ENCODE measurements around the gene TSPAN10.
"Not testable (repeated sequence)": the region's sequence is repeated elsewhere in the genome, so short reads cannot be mapped to it uniquely, and the experiment has no call there.

The TSPAN10 gene

DNA sequence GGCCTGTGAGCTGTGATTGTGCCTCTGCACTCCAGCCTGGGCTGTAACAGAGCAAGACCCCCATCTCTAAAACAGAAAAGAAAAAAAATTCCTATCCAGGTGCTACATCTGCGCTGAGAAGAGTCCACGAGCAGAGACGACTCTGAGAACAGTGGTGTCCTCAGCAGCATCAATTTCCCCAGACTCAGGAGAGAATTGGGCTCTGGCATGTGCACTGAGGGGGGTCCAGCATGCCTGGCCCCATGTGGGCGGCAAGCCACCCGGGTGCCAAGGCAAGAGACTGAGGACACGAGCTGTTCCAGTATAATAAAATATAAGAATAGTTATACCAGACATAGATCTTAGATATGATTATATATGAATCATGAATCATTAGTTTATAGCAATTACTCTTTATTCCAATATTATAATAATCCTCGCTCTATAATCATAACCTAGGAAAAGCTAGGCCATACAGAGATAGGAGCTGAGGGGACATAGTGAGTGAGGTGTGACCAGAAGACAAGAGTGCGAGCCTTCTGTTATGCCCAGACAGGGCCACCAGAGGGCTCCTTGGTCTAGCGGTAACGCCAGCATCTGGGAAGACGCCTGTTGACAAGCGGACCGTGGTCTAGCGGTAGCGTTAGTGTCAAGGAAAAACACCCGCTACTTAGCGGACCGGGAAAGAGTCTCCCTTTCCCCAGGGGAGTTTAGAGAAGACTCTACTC lies 38.7 kb downstream of the TSPAN10 start:
- TF ChIP-seq, protein P1, sequence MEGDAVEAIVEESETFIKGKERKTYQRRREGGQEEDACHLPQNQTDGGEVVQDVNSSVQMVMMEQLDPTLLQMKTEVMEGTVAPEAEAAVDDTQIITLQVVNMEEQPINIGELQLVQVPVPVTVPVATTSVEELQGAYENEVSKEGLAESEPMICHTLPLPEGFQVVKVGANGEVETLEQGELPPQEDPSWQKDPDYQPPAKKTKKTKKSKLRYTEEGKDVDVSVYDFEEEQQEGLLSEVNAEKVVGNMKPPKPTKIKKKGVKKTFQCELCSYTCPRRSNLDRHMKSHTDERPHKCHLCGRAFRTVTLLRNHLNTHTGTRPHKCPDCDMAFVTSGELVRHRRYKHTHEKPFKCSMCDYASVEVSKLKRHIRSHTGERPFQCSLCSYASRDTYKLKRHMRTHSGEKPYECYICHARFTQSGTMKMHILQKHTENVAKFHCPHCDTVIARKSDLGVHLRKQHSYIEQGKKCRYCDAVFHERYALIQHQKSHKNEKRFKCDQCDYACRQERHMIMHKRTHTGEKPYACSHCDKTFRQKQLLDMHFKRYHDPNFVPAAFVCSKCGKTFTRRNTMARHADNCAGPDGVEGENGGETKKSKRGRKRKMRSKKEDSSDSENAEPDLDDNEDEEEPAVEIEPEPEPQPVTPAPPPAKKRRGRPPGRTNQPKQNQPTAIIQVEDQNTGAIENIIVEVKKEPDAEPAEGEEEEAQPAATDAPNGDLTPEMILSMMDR (IDR thresholded peaks at IDR 0.05; ENCODE audit: unreplicated experiment in 3 of 3), result peak; percentile 63 to 69 (median 66)
- not testable (repeated sequence) for H3K9me3 Mint-ChIP-seq; H3K4me3 Mint-ChIP-seq; H3K27ac Mint-ChIP-seq; H3K27me3 Mint-ChIP-seq (ENCODE audit: low read depth); H3K4me1 Mint-ChIP-seq
- peaks cover 27% of the 10 kb centered on the region for H3K36me3 Mint-ChIP-seq (ENCODE audit: low read depth)

DNA sequence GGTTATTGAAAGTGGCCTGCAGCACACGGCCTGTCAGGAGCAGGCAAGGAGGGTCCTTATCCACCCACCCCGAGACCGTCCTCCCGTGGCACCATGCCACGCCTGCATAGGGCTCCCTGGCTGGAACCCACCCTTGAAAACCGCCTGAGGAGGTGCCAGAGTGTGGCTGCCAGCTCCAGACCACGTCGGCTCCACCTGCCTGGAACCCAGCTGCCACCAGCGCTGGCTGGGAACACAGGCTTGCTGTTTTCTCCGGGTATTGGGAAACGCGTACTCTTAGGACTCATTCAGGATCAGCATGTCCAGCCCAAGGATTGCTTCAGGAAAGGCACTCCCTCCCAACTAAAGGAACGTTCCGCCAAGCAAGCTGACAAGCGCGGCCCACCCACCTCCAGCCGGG lies 39.9 kb downstream of the TSPAN10 start:
- Mint-ChIP-seq H3K9me3 (no peaks in the 10 kb centered on the region), H3K27ac (no peak overlapping the region), H3K27me3 (ENCODE audit: low read depth) (no peaks in the 10 kb centered on the region), H3K36me3 (ENCODE audit: low read depth) (peaks cover 27% of the 10 kb centered on the region), H3K4me3 (no peak overlapping the region), H3K4me1 (peaks cover 4% of the 10 kb centered on the region)
- TF ChIP-seq, protein P1 (IDR thresholded peaks at IDR 0.05; ENCODE audit: unreplicated experiment in 3 of 3), result no peak

DNA sequence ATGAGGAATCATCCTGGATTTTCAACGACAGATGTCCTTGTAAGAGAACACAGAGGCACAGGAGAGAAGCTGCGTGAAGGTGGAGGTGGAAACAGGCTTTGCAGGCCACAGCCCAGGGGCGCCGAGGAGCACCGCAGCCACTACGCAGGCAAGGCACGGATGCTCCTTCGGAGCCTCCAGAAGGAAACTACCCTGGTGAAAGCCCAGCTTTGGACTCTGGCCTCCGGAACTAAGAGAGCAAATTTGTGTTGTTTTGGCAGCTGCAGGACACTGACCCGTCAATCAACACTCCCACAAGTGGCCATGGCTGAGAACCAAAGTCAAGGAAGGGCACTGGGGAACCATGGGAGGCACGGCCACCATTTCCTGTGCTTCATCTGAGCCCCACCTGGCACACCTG lies 43.2 kb downstream of the TSPAN10 start:
- Mint-ChIP-seq H3K36me3 (ENCODE audit: low read depth) (peaks cover 12% of the 10 kb centered on the region), H3K4me3 (peak overlapping the region; percentile 59 to 79 (median 77)), H3K9me3 (no peaks in the 10 kb centered on the region), H3K4me1 (peaks cover 22% of the 10 kb centered on the region), H3K27ac (no peak overlapping the region), H3K27me3 (ENCODE audit: low read depth) (no peaks in the 10 kb centered on the region)
- TF ChIP-seq, protein P1 (IDR thresholded peaks at IDR 0.05; ENCODE audit: unreplicated experiment in 3 of 3), result no peak

DNA sequence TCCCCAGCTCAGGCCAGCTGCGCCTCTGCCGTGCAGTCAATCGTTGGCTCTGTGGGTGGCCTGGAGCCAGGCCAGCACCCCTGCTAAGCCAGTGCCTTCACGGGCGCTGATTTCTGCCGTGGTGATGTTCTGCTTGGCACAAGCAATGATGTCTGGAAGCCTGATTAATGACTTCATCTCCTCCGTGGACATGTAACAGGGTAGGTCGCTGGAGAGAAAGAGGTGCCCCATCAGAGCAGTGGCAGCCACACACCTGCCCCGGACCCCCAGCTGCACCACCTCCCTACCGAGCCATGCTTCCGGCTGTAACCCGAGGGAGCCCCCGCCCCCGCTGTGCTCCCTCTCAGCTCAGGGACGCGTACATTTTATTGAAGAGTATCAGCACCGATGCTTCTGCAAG lies 44.7 kb downstream of the TSPAN10 start:
- H3K27ac Mint-ChIP-seq, result no peak overlapping the region
- H3K9me3 Mint-ChIP-seq, result no peaks in the 10 kb centered on the region
- no peaks in the 10 kb centered on the region for H3K27me3 Mint-ChIP-seq (ENCODE audit: low read depth)
- H3K36me3 Mint-ChIP-seq (ENCODE audit: low read depth), result peaks cover 16% of the 10 kb centered on the region
- peak overlapping the region; percentile 78 to 92 (median 85) for H3K4me3 Mint-ChIP-seq
- TF ChIP-seq, protein P1 (IDR thresholded peaks at IDR 0.05; ENCODE audit: unreplicated experiment in 3 of 3), result no peak
- H3K4me1 Mint-ChIP-seq, result peaks cover 22% of the 10 kb centered on the region

DNA sequence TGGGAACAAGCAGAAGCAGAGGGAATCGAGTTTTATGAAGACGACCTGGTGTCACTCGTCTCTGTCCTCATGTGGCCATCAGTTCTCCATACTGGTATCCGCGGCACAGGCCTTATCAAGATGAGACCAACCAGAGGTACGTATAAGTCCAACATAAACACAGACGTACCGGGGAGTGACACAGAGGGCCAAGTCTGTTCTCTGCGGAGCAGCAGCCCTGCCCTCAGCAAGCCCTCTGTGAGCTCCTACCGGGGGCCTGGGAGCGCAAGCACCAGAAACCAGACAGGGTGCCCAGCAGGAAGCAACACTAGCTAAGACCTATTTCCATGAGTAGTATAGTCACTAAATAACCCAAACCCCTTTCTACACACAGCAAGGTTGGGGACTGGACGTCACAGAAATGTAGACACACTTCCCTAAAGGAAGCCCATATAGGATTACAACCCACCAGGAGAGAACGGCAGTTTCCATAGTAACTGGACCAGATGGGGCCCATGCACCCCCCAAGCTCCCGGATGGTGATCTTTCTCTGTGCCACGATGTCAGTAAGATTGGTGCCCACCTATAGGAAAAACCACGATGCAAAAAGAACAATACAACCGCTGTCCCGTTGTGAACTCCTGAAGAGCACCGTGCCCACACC lies 45.7 kb downstream of the TSPAN10 start:
- Mint-ChIP-seq H3K4me3 (peak overlapping the region; percentile 85 to 93 (median 92)), H3K9me3 (no peaks in the 10 kb centered on the region), H3K36me3 (ENCODE audit: low read depth) (peaks cover 23% of the 10 kb centered on the region), H3K4me1 (peaks cover 22% of the 10 kb centered on the region), H3K27ac (peak overlapping the region; percentile 46 to 86 (median 81)), H3K27me3 (ENCODE audit: low read depth) (no peaks in the 10 kb centered on the region)
- TF ChIP-seq, protein P1 (IDR thresholded peaks at IDR 0.05; ENCODE audit: unreplicated experiment in 3 of 3), result no peak

All from nephron (organoid).